Stimulated activated CD4-positive, alpha-beta T cell treated with anti-CD3 and anti-CD28 coated beads, Interleukin-12 subunit alpha, Interleukin-12 subunit beta, amount 100 ng/mL, for 48 hours (primary cell): ENCODE results near the gene TRIM67.
A peak's percentile ranks its signal among the peaks of the same experiment; 100 is the strongest.
"Not testable (repeated sequence)": the region's sequence is repeated elsewhere in the genome, so short reads cannot be mapped to it uniquely, and the experiment has no call there.

ENCODE experiments used
- DNase-seq, 3 donors: peaks; one replicate each; pipeline ENCODE4 v3.0.0-alpha.2; 2020; ENCODE audit warnings: low read depth in 2 of 3, low spot score in 1 of 3

The TRIM67 gene

GRCh38 chr1:231201979-231202633 is 40.2 kb downstream of the TRIM67 start:
- no peak for DNase-seq

DNA sequence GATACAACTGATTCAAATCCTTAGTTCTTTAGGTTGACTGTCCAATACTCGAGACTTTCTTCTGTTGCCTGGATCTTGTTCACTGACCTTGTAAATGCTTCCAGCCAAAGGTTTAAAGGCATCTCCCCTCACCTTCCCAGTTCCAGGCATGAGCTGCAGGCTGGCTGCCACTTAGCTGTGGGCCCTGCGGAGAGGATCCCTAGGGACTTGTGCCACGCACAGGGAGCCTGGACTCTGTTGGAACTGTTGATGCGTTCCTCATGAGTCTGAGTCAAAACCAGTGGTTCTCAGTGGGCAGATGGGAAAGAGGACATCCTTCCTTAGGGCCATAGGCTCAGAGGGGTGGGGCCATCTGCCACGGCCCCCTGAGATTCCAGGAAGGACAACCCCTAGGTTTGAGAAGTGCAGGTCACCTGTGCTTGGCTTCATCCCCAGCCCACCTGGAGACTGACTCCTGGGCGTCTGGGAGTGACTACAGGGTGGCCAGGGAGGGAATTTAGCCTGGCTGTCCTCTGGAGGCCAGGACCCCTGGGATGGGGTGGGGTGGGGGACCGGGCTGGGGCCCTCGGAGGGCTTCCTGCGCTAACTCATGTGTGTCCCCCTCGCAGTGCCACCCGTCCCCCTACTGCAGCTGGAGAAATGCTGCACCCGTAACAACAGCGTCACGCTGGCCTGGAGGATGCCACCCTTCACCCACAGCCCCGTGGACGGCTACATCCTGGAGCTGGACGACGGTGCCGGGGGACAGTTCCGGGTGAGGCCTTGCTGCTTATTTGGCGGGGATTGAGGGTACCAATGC is 41.6 kb downstream of the TRIM67 start:
- no peak for DNase-seq

DNA sequence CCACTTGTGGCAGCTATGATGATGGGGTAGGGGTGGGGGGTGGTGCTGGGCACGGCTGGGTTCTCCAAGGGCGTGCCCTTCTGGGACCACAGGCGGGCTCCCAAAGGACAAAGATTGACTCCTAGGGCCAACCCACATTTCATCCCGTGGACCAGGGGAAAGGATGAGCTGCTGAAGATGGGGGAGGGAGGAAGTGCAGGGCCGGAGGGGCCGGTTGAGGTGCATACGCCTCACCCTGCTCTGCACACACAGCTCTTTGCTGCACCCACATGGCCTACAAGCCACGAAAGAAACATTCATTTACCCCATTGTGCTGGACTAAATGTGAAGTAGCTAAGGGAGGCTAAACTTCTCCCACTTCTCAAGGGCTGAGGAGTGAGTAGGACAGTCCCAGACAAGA is 45.0 kb downstream of the TRIM67 start:
- no peak for DNase-seq

GRCh38 chr1:231207437-231207836 is 45.6 kb downstream of the TRIM67 start:
- DNase-seq: no peak

DNA sequence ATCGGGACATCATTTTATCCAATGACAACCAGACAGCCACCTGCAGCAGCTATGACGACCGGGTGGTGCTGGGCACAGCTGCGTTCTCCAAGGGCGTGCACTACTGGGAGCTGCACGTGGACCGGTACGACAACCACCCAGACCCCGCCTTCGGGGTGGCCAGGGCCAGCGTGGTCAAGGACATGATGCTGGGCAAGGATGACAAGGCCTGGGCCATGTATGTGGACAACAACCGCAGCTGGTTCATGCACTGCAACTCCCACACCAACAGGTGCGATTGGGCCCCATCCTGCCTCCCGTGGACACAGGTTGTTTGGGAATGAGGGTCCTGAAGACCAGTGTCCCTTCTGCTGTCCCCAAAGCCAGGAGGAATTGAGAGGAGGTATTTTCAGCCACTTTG is 47.1 kb downstream of the TRIM67 start:
- no peak for DNase-seq

GRCh38 chr1:231209531-231209930 is 47.7 kb downstream of the TRIM67 start:
- DNase-seq: no peak

- no peak for DNase-seq
These were observed 48.3 kb downstream of the TRIM67 start for GRCh38 chr1:231210126-231210525.

GRCh38 chr1:231211005-231211857 is 49.4 kb downstream of the TRIM67 start:
- peak; percentile 84 to 95 (median 88) for DNase-seq

GRCh38 chr1:231212301-231212700 is 50.4 kb downstream of the TRIM67 start:
- not testable (repeated sequence) for DNase-seq

DNA sequence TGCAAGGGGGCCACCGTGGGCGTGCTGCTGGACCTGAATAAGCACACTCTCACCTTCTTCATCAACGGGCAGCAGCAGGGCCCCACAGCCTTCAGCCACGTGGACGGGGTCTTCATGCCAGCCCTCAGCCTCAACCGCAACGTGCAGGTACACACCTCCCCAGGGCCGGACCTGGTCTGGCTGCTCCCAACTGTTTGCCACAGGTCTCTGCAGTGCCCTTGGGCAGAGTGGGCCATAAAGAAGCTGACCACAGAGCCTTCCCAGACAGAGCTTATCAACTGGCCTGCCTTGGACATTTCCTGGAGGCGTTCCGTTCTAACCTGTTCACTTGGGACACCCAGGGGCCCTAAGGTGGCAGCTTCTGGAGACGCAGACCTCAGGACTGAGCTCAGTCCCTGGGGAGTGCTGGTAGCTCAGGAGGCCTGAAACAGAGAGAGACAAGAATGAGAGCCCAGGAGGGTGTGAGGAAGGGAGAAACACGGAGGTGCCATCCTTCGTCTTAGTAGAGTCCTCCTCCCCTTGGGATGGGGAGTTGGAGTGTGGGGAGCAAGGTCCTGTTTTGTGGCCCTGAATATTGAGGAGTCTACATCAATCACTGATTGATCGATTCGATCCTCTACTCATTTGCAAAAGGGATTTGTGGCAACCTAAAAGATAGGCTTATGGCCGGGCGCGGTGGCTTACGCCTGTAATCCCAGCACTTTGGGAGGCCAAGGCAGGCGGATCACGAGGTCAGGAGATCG is 52.1 kb downstream of the TRIM67 start:
- DNase-seq: no peak

DNA sequence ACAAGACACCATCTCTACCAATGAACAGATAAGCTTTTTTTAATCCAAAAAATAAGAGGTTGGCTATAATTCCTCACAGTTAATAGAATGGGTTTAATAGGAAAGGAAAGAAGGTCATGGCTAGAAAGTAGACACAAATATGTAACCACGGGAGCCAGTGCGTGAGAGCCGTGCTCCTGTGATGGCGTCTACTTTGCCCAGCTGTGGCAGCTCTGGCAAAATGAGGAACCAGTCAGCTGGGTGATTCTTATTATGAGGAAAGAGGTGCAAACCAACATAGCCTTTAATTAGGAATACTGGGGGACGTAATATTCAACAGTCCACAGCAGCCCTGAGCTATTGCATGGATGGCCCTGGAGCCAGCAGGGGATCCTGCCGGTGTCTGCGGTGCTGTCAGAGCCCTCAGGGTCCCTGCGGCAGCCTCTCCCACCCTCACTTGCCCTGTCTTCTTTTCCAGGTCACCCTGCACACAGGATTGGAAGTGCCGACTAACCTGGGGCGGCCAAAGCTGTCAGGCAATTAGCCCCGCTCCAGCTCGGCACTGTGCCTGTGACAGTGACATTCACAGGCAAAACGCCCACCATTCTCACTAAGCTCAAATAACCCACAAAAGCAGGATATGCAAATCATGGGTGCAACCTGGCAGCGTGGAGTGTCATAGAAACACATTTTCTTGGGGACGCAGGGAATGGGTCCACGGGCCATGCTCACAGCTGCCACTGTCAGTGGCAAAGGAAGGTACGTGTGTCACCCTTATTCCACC is 53.2 kb downstream of the TRIM67 start:
- DNase-seq: no peak

DNA sequence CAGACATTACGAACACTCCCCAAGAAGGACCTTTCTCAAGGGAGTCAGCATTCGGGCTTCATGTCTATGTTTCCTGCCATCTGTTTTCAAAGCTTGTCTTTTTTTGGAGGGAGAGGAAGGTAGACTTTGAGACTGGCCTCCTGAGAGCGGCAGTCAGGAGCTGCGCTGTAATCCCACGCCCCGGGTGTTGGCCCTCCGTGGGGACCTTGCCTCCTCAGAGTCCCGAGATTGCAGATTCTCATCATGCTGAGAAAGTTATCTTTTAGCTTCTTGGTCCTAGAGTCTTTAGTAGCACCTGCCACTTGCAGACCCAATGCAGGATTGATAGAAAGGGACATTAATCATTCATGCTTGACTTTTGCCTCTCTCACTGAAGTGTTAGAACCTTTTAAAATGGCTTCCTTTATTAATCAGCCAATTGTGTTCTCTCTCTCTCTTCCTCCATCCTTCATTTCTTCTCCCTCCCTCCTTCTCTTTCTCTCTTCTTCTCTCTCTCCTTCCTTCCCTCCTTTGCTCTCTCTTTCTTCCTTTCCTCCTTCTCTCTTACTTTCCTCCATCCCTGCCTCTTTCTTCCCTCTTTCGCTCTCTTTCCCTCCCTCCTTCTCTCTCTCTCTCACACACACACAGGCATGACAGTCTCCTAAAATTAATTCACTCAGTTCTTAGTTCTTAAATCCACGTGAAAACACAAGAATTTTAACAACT is 54.0 kb downstream of the TRIM67 start:
- DNase-seq: no peak

DNA sequence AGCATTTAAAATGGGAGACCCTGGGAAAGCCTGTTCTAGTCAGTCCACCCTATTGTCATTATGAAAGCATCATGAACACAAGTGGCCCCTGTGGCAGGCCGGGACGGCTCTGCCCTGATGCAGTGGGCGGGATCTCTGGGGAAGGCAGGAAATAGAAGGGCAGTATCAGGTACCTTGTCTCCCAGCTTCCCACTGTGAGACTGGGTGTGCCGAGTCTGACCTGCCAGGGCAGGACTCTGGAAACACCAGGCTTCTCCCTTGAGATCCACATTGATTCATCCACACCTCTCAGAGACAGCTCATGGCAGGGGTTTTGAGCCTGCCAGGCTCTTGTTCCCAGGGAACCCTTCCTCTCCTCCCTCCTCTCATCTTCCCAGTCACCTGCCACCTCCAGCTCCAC is 54.6 kb downstream of the TRIM67 start:
- DNase-seq: no peak

GRCh38 chr1:231217056-231217455 is 55.2 kb downstream of the TRIM67 start:
- DNase-seq: no peak

- no peak for DNase-seq
These were observed 56.2 kb downstream of the TRIM67 start for GRCh38 chr1:231218078-231218477.

- no peak for DNase-seq
These were observed 57.9 kb downstream of the TRIM67 start for GRCh38 chr1:231219422-231220401.

GRCh38 chr1:231220801-231221200 is 58.9 kb downstream of the TRIM67 start:
- DNase-seq: no peak

GRCh38 chr1:231226156-231226555 is 64.3 kb downstream of the TRIM67 start:
- DNase-seq: no peak

GRCh38 chr1:231231511-231231910 is 69.7 kb downstream of the TRIM67 start:
- no peak for DNase-seq
